Urinary bladder (tissue), 4 donors: ENCODE measurements around the gene SMIM13. TPM values are rescaled to one million over a fixed set of nuclear protein-coding genes. Genes with fewer than 3 reads are reported as not detected.

Experiments
- DNase-seq: peaks from one replicate; pipeline ENCODE4 v3.0.0-alpha.2; 2015; ENCODE audit errors: extremely low spot score
- H3K27ac ChIP-seq: one replicate; pipeline ENCODE4 v1.5.1; 2013; ENCODE audit warnings: low read depth, mild to moderate bottlenecking, moderate library complexity
- H3K36me3 ChIP-seq: one replicate; pipeline ENCODE4 v1.6.1; 2013; ENCODE audit warnings: mild to moderate bottlenecking, moderate library complexity; ENCODE audit not compliant: insufficient read depth
- H3K4me1 ChIP-seq: one replicate; pipeline ENCODE4 v1.6.1; 2013; ENCODE audit warnings: mild to moderate bottlenecking, moderate library complexity; ENCODE audit not compliant: insufficient read depth
- H3K4me3 ChIP-seq: one replicate; pipeline ENCODE4 v1.5.1; 2013; ENCODE audit warnings: low read depth, low read length
- WGBS: extraction: QIAGEN DNeasy Blood & Tissue Kit; methylation state at CpG from one replicate; pipeline ENCODE4 v1.1.7; 2013; 5-methylcytosine and 5-hydroxymethylcytosine counted together
- polyA plus RNA-seq: library from polyadenylated mRNA; stranded (reverse); fragments of 200-250 nt; gene quantifications from one replicate; pipeline ENCODE4 v1.2.3, GENCODE V29; 2013
- total RNA-seq: library from RNA; depleted of rRNA; stranded (reverse); fragments of >200 nt; gene quantifications from one replicate; pipeline ENCODE4 v1.2.3, GENCODE V29; 2014
- donor health status: healthy with polysubstance abuse.
- donor health status: healthy.

The SMIM13 gene
- total and polyA plus RNA-seq, 2 donors = 7.5 to 28.4 TPM

- Histone ChIP-seq H3K4me1 (no peaks in the 10 kb centered on the region), H3K36me3 (peaks cover 1% of the 10 kb centered on the region), H3K4me3 (no peak overlapping the region), H3K27ac (no peak overlapping the region)
- WGBS = 70% methylated on average over 3 of the region's 3 CpGs
- no peak for DNase-seq
These were observed 46.4 kb downstream of the SMIM13 start for GRCh38 chr6:11140056-11140455.

DNA sequence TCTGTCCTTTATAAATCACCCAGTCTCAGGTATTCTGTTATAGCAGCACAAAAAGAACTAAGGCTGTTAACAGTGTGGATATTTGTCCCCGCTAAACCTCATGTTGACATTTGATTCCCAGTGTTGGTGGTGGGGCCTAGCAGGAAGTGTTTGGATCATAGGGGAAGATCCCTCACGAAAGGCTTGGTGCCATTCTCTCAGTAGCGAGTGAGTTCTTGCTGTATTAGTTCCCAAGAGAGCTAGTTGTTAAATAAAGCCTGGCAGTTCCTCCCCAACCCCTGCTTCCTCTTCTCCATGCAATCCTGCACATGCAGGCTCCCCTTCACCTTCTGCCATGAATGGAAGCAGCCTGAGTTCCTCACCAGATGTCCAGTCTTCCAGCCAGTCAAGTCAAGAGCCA lies 47.7 kb downstream of the SMIM13 start:
- WGBS = 91% methylated on average over 3 of the region's 3 CpGs
- no peak overlapping the region for H3K4me3 ChIP-seq
- H3K4me1 ChIP-seq = no peaks in the 10 kb centered on the region
- DNase-seq = no peak
- H3K27ac ChIP-seq = no peak overlapping the region
- H3K36me3 ChIP-seq = no peaks in the 10 kb centered on the region

DNA sequence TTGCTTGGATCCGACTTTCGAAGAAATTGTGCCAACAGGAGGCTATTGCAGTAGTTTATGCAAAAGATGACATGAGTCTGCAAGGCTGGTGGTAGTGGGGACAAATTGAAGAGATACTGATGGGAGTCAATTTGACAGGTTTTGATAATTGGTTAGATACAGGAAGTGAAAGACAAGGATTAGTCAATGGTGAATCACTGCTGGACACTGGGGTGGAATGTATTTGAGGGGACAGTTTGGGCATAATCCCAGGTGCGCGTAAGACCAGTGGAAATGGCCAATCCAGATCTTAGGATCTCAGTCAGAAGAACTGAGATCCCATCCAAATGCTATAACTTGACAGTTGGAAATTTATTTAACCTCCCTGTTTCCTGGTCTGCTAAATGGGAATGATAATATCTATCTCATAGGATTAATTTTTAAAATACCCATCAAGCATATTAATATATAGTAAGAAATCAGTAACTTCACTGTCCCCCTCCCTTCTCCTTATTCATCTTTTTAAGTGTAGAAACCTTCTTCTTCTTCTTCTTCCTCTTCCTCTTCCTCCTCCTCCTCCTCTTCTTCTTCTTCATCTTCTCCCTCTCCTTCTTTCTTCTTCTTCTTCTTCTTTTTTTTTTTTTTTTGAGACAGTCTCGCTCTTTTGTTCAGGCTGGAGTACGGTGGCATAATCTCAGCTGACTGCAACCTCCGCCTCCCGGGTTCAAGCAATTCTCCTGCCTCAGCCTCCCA lies 48.8 kb downstream of the SMIM13 start:
- WGBS = 97% methylated on average over 8 of the region's 8 CpGs

GRCh38 chr6:11143394-11144371 lies 50.0 kb downstream of the SMIM13 start:
- no peak overlapping the region for H3K27ac ChIP-seq
- no peaks in the 10 kb centered on the region for H3K36me3 ChIP-seq
- DNase-seq = no peak
- no peak overlapping the region for H3K4me3 ChIP-seq
- WGBS = 81% methylated on average over 10 of the region's 10 CpGs
- H3K4me1 ChIP-seq = no peaks in the 10 kb centered on the region

More for the DNA sequence above, 48.8 kb downstream of the SMIM13 start:
- Histone ChIP-seq H3K4me1 (no peaks in the 10 kb centered on the region), H3K4me3 (no peak overlapping the region), H3K36me3 (no peaks in the 10 kb centered on the region), H3K27ac (no peak overlapping the region)
- no peak for DNase-seq

DNA sequence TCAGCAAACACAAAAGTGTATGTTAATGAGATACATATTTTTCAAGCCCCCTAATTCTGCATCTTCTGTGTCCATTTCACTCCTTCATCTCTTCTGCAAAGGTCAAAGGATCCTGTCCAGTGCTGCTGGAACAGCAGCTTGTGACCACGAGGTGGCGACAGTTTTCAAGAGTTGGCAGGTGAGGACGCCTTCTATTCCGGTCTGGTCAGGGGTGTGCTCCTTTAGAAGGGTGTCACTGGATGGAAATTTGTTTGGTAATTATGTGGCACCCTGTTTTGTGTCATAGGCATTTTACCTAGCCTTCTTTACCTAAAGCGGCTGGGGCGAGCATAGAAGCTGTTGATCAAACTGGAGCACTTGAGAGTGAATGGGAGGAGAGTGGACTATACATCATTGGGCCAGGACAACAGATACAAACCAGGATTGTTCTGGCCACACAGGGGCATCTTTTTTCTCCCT lies 50.8 kb downstream of the SMIM13 start:
- Histone ChIP-seq H3K4me3 (no peak overlapping the region), H3K36me3 (no peaks in the 10 kb centered on the region), H3K4me1 (no peaks in the 10 kb centered on the region), H3K27ac (no peak overlapping the region)
- 23% methylated on average over 6 of the region's 6 CpGs for WGBS
- peak; percentile 29 for DNase-seq

DNA sequence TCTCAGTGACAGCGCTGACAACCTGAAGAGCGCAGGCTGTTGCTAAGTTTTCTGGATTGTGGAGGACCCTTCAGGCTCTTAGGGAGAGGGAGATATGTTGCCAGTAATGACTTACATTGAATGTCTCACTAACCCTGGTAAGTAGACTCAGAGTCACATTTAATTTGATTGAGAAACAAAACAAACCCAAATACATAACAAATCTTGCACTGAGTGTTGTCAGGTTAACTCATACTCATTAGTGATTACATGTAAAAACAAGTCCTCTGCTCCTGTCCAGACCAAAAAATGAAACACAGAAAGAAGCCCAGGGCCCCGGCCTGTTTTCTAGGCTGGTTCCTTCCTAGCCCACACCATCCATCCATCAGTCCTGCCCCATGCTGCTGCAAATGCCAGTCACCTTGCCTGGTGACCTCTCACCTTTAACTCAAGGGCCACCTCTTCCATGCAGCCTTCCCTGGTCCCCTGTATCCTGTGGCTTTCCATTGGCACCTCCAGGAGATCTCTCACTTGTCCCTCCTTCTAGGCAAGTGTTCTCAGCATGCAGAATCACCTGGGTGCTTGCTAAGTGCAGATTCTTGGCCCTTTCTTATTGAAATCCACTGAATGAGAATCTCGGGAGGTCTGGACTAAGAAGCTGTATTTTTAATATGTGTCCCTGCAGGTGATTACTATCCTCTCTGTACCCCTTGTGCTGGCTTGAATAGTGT lies 52.6 kb downstream of the SMIM13 start:
- H3K27ac ChIP-seq = no peak overlapping the region
- H3K4me1 ChIP-seq = no peaks in the 10 kb centered on the region
- DNase-seq = no peak
- no peak overlapping the region for H3K4me3 ChIP-seq
- no peaks in the 10 kb centered on the region for H3K36me3 ChIP-seq
- 95% methylated on average over 4 of the region's 4 CpGs for WGBS

DNA sequence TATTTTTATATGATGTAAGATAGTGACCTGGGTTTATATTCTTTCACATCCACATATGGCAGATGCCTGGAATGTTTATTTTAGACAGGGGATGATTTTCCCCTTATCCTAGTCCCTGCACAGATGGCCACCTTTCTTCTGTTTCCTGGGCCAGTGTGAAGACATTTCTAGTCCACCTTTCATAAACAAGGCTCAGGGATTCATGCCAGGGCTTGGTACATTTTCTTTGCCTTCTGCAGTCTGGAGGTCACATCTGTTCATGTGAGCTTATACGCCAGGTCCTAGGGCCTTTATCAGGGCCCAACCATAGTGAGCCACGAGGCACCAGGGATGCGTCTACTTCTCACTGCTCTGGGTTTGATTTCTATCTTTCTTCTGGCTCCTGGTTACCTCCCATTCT lies 55.9 kb downstream of the SMIM13 start:
- Histone ChIP-seq H3K27ac (no peak overlapping the region), H3K36me3 (no peaks in the 10 kb centered on the region), H3K4me1 (no peaks in the 10 kb centered on the region), H3K4me3 (no peak overlapping the region)
- no peak for DNase-seq
- 92% methylated on average over 3 of the region's 3 CpGs for WGBS

- Histone ChIP-seq H3K36me3 (no peaks in the 10 kb centered on the region), H3K4me3 (no peak overlapping the region), H3K27ac (no peak overlapping the region), H3K4me1 (no peaks in the 10 kb centered on the region)
- WGBS = 92% methylated on average over 1 of the region's 1 CpG
- no peak for DNase-seq
These were observed 57.9 kb downstream of the SMIM13 start for GRCh38 chr6:11151488-11151887.

DNA sequence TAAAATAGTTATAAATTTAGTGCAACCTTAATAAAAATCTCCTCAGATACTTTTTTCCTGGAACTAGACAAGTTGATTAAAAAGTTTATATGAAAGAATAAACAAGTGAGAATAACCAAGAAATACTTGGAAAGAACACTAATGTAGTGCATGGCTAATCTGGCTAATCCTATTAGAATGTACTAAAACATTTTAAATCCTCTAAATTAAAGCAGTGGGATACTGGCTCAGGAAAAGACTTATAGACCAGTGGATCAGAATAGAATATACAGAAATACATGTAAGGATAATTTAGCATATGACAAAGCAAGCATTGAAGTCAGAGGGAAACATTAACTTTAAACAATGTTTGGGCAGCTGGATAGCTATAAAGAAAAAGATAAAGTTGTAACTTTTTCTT lies 58.9 kb downstream of the SMIM13 start:
- no peak for DNase-seq
- Histone ChIP-seq H3K27ac (no peak overlapping the region), H3K4me3 (no peak overlapping the region), H3K36me3 (no peaks in the 10 kb centered on the region), H3K4me1 (no peaks in the 10 kb centered on the region)

DNA sequence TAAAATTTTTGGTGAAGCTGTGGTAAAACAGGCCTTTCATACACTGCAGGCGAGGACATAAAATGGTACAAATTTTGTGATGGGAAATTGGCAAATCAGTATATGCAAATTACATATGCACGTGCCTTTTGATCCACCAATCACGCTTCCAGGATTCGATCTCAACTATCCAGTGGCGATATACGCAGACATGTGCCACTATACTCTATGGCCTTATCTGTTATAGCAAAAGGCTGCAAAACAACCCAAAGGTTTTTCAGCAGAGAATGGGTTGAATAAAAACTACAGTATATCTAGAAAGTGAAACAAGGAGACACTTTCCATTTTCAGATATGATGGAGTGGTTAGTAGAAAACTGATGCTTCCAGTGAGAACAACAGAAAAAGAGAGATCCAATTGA lies 59.8 kb downstream of the SMIM13 start:
- no peak overlapping the region for H3K4me3 ChIP-seq
- DNase-seq = no peak
- no peak overlapping the region for H3K27ac ChIP-seq
- no peaks in the 10 kb centered on the region for H3K36me3 ChIP-seq
- WGBS = 98% methylated on average over 6 of the region's 6 CpGs
- H3K4me1 ChIP-seq = no peaks in the 10 kb centered on the region

- DNase-seq = no peak
- Histone ChIP-seq H3K4me3 (no peak overlapping the region), H3K4me1 (no peaks in the 10 kb centered on the region)
These were observed 62.0 kb downstream of the SMIM13 start for GRCh38 chr6:11155589-11155988.

GRCh38 chr6:11160199-11160598 lies 66.6 kb downstream of the SMIM13 start:
- Histone ChIP-seq H3K27ac (no peak overlapping the region), H3K4me3 (no peak overlapping the region), H3K4me1 (no peaks in the 10 kb centered on the region), H3K36me3 (no peaks in the 10 kb centered on the region)
- DNase-seq = no peak
- WGBS = 89% methylated on average over 1 of the region's 1 CpG

More at GRCh38 chr6:11155589-11155988, 62.0 kb downstream of the SMIM13 start:
- Histone ChIP-seq H3K36me3 (no peaks in the 10 kb centered on the region), H3K27ac (no peak overlapping the region)

DNA sequence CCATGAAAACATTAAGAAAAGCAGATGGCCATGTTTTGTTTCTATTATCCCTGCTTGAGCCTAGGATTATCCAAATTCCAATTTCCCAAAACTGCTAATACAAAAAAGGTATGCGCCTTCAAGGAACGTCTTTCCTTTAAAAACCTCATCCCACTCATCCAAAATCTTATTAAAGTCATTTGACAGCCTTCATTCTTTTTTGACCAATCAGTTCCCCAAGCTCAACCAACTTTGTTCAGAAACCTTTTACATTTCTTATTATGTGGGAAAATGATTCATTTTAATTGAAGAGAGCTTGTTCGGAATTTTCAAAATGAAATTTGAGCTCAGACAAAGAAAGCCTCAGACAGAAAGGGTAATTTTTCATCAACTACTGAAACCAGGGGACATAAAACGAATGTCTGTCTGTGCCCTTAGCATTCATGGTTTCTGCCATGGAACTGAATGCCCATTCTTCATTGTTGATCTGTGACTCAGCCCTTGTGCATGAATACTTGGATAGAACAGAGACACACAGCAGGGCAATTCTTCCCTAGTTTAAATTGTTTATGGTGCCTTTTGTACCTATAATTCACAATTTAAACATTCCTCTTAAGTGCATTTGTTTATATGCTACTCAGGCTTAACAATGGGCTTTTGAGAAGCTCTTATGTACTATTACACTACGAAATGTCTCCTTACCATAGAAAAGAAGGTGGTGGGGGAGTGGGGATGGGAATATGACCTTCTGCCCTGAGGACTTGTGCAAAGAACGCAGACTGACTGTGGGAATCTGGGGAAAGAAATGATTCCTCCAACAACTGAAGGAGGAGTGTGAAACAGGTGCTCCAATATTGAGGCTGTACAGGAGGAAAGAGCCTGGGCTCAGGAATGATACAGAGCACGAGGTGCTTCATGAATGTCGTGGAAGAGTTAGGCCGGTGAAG lies 67.7 kb downstream of the SMIM13 start:
- no peak for DNase-seq
- no peaks in the 10 kb centered on the region for H3K36me3 ChIP-seq
- H3K27ac ChIP-seq = no peak overlapping the region
- no peak overlapping the region for H3K4me3 ChIP-seq
- H3K4me1 ChIP-seq = no peaks in the 10 kb centered on the region
- 83% methylated on average over 9 of the region's 9 CpGs for WGBS
